HepG2 (cell line): Measurements from ENCODE around the gene XPO5. TPM values are rescaled to one million over a fixed set of nuclear protein-coding genes. Genes with fewer than 3 reads are reported as not detected.

Experiments
- CEBPG ChIP-seq: IDR thresholded peaks from 2 replicates; pipeline ENCODE4 v1.6.1; 2016
- ETV5 ChIP-seq: IDR thresholded peaks from 2 replicates; pipeline ENCODE4 v1.6.1; 2018; ENCODE audit warnings: missing biosample characterization, missing genetic modification reagents, inconsistent platforms, borderline replicate concordance
- GMEB1 ChIP-seq: sonication (generic); formaldehyde crosslinking; IDR thresholded peaks from 2 replicates; pipeline ENCODE4 v1.5.1; 2020; ENCODE audit warnings: missing genetic modification reagents, mild to moderate bottlenecking, borderline replicate concordance
- IRF1 ChIP-seq: sonication (generic); formaldehyde crosslinking; IDR thresholded peaks from 2 replicates; pipeline ENCODE4 v1.4.0; 2020; ENCODE audit warnings: low read depth, mild to moderate bottlenecking, missing genetic modification reagents
- KAT7 ChIP-seq: IDR thresholded peaks from 2 replicates; pipeline ENCODE4 v1.6.1; 2018; ENCODE audit warnings: borderline replicate concordance, missing compliant biosample characterization
- MAF1 ChIP-seq: sonication (generic); formaldehyde crosslinking; IDR thresholded peaks from 2 replicates; pipeline ENCODE4 v1.5.0; 2020; ENCODE audit warnings: missing genetic modification reagents, borderline replicate concordance
- MTF2 ChIP-seq: sonication (generic); formaldehyde crosslinking; IDR thresholded peaks from 2 replicates; pipeline ENCODE4 v1.5.0; 2020; ENCODE audit warnings: missing genetic modification reagents, borderline replicate concordance
- ONECUT2 ChIP-seq: sonication (generic); formaldehyde crosslinking; IDR thresholded peaks from 2 replicates; pipeline ENCODE4 v1.4.0; 2020; ENCODE audit warnings: missing genetic modification reagents
- PHB2 ChIP-seq: fragments of 450-650 bp; IDR thresholded peaks from 2 replicates; pipeline ENCODE4 v1.6.1; 2018; ENCODE audit not compliant: partially characterized antibody
- TAF1 ChIP-seq: sonication (generic); formaldehyde crosslinking; IDR thresholded peaks from 2 replicates; pipeline ENCODE4 v1.4.0; 2020; ENCODE audit warnings: missing genetic modification reagents
- ZBTB3 ChIP-seq: sonication (generic); formaldehyde crosslinking; IDR thresholded peaks from 2 replicates; pipeline ENCODE4 v1.4.0; 2020; ENCODE audit warnings: low read depth, mild to moderate bottlenecking, moderate library complexity, missing genetic modification reagents, borderline replicate concordance
- ZNF407 ChIP-seq: sonication (generic); formaldehyde crosslinking; IDR thresholded peaks from one replicate; pipeline ENCODE4 v1.5.1; 2020; ENCODE audit warnings: mild to moderate bottlenecking, missing genetic modification reagents; ENCODE audit errors: not compliant biosample characterization
- ZNF513 ChIP-seq: sonication (generic); formaldehyde crosslinking; conservative IDR thresholded peaks from 2 replicates; pipeline ENCODE4 v1.5.0; 2020; ENCODE audit warnings: missing genetic modification reagents
- ZNF605 ChIP-seq: sonication (generic); formaldehyde crosslinking; IDR thresholded peaks from 2 replicates; pipeline ENCODE4 v1.8.0; 2022; ENCODE audit warnings: mild to moderate bottlenecking, missing genetic modification reagents
- ZNF629 ChIP-seq: sonication (generic); formaldehyde crosslinking; conservative IDR thresholded peaks from 2 replicates; pipeline ENCODE4 v1.5.0; 2020; ENCODE audit warnings: missing genetic modification reagents
- ZSCAN29 ChIP-seq: sonication (generic); formaldehyde crosslinking; conservative IDR thresholded peaks from 2 replicates; pipeline ENCODE4 v1.4.0; 2020; ENCODE audit warnings: mild to moderate bottlenecking, missing genetic modification reagents
- ZSCAN9 ChIP-seq: IDR thresholded peaks from 2 replicates; pipeline ENCODE4 v1.6.1; 2016; ENCODE audit warnings: borderline replicate concordance
- polyA plus RNA-seq, 8 experiments: library from polyadenylated mRNA; depleted of rRNA in 3 of 8; stranded (reverse) in 7 of 8; unstranded in 1 of 8; fragments of >200 nt; fragmentation: Illumina TruSeq in 4 of 8; extraction: Trizol in 4 of 8; gene quantifications; 2 replicates each; pipeline versions ENCODE4 v1.2.1 to v1.2.3, GENCODE V29; 2011 to 2016; ENCODE audit warnings: low read depth in 4 of 8, missing spikeins in 1 of 8, mixed read lengths in 1 of 8; ENCODE audit not compliant: insufficient read depth in 1 of 8
- total RNA-seq, 5 experiments: library from RNA; depleted of rRNA; stranded (reverse); fragments of >200 nt; fragmentation: Illumina TruSeq; extraction: Trizol; gene quantifications; 2 replicates each; pipeline ENCODE4 v1.2.3, GENCODE V29; 2016; ENCODE audit warnings: low read depth in 1 of 5

XPO5 gene
- total and polyA plus RNA-seq, 2 of the 13 experiments (the other 11 are each of a cell fraction or from before 2014, with no cell fraction given), result 52.2 to 68.0 TPM

GRCh38 chr6:43496370-43497128, 79.3 kb downstream of the XPO5 start (continued):
- no peak for TF ChIP-seq ZNF513 (CRISPR knock-in tag)
- TF ChIP-seq GMEB1, result no peak
- peak; percentile 86 for TF ChIP-seq ZNF605 (CRISPR knock-in tag)
- TF ChIP-seq ZNF407 (CRISPR knock-in tag), result no peak
- TF ChIP-seq ZSCAN29 (CRISPR knock-in tag), result no peak
- TF ChIP-seq MTF2 (CRISPR knock-in tag), result no peak
- no peak for TF ChIP-seq ZBTB3
- TF ChIP-seq ETV5 (CRISPR knock-in tag), result no peak; the same call in 1 of the 2 replicates
- TF ChIP-seq ONECUT2 (CRISPR knock-in tag), result no peak
- TF ChIP-seq MAF1, result no peak
- peak; percentile 44; the same call in 1 of the 2 replicates for TF ChIP-seq ZSCAN9 (CRISPR knock-in tag)
- 0 out of 2 replicates have a peak, but pooled peaks have one; percentile 4 for TF ChIP-seq ZNF629 (CRISPR knock-in tag)
- no peak for TF ChIP-seq PHB2
- no peak for TF ChIP-seq KAT7
- peak; percentile 37; the same call in 1 of the 2 replicates for TF ChIP-seq CEBPG
- TF ChIP-seq TAF1, result peak; percentile 12; the same call in 1 of the 2 replicates
- TF ChIP-seq IRF1 (CRISPR knock-in tag), result no peak
